Stimulated activated naive CD4-positive, alpha-beta T cell treated with Interleukin-2 at 50 U/mL for 16 hours (primary cell): Measurements from ENCODE around the gene ENGASE.

Experiments
- DNase-seq: peaks from one replicate; lab custom pipeline; 2025; lab: John Stamatoyannopoulos, UW

ENGASE gene

DNA sequence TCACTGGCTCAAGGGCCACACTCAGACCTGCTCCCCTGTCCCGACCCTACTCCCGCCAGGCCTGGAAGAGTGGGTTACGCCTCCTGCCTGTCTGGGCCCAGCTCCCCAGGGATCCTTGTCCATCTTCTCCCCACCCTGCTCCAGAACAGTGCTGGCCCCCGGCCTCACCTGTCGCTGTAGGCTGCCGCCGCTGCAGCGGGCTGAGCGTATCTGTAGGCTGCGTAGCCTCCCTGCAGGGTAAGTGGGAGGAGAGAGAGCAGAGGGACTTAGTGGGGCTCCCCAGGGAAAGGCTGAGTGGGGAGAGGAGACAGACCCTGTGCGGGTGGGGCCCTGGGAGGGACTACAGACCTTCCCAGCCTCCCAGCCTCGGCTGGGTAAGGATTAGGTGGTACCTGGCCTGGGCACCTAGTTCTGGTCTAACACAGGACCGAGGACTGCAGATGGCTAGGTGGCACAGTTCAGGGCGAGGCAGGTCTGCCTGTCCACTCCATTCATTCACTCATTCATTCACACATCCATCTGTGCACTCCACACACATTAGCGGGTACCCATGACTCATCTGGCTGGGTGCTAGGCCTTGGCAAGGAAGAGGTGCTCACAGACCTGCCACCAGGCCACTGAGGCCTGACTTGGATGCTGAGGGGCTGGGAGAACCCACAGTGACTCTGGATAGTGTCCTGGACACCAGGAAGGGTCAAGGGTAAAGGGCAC is 20.9 kb downstream of the ENGASE start:
- no peak for DNase-seq

DNA sequence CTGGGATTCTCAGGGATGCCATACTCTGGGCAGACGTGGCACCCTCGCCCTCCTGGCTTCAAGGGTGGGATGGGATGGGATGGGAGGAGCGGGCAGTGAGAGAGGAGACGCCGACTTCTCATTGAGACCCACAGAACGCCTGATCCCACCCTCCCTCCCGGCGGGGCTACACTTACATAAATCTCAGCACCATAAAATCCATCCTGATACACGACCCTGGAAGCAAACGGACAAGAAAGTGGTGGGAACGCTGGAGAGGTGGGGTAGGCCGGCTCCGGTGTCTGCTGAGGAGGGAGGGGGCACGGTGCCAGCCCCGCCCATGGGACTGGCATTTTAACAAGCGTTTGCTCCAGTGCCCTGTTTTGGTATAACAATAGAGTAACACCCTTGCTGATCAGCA is 21.9 kb downstream of the ENGASE start:
- no peak for DNase-seq

DNA sequence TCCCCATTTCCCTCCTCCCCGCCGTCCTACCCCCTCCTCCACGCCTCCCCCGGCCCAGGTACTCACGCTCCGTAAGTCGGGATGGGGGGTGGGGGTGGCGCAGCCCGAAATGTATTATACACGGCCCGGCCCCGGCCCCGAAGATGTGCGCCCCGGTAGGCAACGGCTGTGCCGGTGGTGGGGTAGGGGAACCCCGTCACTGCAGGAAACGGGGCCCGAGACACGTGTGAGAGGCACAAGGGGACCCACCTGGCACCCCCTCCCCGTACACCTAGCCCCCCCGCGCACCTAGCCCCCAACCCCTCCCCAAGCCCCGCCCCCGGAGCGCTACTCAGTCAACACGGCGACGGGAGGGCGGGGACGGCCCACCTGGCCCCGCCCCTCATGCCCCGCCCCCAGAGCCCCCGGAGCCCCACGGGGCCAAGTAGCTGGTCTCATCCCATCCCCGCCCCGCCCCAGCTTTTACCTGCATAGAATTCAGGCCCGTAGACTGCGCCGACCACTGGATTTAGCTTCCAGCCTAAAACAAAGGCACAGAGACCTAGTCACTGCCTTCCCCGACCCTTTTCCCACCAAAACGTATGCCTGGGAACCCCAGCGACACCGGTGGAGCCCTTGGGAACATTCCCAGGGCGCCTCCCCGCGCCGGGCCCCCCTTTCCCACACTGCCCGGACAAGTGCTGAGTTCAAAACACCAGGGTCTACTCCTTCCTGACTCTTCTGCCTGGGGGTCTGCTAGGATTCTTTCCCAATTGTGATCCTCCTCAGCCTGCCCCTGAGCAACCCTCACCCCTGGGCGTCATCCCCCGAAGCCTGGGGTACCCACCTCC is 22.8 kb downstream of the ENGASE start:
- DNase-seq: no peak

DNA sequence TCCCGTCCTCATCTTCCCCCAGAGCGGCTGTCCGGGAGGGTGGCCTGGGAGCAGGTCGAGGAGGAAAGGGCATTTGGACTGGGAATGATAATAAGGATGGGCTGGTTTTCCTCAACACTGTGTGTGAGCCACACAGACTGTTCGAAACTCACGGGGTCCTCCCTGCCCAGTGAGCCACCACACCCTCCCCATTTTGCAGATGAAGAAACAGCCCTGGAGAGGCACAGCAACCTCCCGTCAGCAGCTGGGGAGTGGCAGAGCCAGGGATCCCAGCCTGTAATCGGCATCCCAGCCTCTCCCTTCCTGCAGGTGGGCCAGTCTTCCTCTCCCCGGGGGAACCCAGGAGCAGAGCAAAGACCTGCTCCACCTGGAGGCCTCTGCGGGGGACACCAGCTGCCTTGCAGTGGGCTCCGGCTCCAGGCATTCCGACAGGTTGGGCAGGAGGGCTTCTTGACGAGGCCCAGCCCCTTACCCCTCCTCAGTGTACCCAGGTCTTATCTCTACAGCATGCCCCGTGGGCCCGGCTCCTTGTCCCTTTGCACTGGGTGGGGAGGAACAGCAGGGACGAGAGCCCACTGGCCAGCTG is 23.8 kb downstream of the ENGASE start:
- no peak for DNase-seq

DNA sequence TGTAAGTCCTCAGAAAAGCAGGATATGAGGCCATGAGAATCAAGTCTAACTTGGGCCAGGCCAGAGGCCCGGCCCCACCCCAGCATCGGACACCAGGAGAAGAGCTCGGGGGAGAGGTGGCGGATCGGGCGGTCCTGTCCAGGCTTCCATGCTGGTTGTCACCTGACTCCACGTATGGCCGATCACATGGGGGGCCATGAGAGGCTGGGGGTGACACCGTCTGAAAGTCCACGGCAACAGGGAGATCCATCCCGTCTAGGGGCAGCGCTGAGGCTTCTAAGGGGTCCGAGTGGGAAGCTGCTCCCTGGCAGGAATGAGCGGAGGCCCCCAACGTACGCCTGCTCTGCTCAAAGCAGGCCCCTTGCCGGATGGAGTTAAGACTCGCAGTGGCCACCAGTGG is 25.8 kb downstream of the ENGASE start:
- no peak for DNase-seq

DNA sequence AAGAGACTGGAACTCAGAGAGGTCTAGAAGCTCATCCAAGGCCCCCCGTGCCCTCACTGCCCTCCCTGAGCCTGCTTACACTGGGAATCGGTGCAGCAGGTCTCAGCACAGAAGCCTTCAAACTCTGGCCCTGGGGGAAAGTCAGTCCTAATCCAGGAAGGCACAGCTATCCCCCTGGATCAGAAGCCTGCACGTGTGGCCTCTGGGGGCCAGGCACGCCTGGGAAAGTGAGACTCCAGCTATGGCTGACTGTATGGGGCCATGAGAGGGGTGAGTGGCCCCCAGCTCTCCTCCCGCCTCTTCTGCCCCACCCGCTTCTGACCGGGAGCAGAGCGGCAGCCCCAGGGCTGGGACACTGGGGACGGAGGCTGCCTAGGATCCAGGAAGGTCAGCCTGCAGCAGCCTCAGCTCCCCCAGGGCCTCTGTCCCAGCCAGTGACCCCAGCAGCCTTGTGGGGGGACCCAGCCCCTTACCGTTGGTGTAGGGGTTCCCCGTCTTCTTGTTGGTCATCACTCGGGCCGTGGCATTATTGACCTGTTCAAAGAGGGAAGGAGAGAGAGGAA is 26.6 kb downstream of the ENGASE start:
- DNase-seq: no peak

DNA sequence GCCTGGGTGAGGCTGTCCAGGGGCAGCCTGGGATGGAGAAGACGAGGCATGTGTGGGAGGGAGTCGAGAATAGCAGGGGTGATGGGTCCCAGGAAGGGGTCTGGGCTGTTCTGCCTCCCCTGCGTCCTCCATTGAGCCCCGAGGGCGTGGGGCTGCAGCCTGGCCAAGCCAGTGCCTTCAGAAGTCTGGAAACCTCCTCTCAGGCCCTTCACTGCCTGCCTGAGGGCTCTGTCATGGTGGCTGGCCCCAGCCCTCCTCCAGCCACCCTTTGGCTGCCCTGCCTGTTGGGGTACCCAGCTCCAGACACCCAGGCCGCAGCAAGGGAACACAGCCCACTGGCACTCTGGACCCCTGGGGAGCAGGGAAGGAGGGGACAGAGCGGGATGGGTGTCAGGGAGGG is 27.6 kb downstream of the ENGASE start:
- DNase-seq: no peak

DNA sequence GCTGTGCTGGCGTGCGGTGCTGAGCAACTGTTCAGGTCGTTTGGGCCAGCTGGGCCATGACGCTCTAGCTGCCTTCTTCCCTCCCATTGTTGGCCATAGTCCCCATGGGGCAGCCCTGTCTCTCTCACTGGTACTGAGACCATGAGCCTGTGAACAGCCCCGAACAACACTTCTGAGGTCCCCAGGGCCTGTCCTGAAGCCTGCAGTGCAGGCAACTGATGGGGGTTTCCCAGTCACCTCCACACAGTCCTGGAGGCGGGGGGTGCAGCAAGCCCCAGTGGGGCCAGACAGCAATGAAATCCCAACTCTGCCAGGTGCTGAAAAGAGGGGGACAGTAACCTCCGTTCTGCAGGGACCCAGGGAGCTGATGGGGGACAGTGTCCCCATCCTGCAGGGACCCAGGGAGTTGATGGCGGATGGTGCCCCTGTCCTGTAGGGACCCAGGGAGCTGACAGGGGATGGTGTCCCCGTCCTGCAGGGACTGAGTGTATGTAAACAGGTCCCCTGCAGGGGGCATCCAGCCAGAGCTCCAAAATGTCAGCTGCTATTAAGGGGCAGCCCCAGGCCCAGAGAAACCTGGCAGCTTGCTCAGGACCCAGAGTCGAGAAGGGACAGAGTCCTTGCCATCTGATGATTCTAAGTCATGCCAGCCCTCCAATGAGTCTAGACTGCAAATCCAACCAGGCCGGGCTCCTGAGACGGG is 30.4 kb downstream of the ENGASE start:
- DNase-seq: no peak

DNA sequence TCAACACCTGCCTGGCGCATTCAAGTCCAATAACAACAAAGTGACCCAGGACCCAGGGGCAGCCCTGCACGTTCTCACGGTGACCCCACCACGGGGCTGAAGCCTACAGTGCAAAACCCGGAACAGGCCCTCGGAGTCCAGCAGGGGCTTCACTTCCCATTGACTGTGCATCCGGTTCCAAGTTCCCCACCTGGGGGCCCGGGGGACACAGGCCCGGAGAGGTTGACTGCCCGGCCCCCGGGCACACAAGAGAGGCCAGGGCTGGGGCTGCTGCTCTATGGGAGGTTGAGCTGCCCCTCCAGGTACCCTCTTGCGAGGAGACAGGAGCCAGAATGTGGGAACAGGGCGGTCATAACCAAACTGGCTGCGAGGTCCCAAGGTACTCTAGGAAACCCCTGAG is 31.3 kb downstream of the ENGASE start:
- DNase-seq: no peak

DNA sequence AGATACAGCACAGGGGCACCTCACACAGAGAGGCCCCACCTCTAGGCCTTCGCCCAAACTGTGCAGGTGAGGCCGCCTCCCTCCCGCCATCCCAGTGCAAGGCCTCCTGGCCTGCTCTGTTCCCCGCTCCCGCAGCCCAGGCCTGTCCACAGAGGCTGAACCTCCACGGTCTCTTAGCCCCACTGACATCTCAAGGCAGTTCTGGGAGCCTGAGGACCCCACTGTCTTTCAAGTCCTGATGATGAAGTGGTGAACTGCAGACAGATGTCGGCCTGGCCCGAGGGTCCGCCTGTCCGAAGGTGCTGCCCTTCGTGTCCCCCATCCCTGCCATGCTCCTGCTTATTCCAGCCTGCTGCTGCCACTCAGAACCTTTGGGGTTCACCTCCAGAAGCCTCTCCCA is 32.3 kb downstream of the ENGASE start:
- no peak for DNase-seq

DNA sequence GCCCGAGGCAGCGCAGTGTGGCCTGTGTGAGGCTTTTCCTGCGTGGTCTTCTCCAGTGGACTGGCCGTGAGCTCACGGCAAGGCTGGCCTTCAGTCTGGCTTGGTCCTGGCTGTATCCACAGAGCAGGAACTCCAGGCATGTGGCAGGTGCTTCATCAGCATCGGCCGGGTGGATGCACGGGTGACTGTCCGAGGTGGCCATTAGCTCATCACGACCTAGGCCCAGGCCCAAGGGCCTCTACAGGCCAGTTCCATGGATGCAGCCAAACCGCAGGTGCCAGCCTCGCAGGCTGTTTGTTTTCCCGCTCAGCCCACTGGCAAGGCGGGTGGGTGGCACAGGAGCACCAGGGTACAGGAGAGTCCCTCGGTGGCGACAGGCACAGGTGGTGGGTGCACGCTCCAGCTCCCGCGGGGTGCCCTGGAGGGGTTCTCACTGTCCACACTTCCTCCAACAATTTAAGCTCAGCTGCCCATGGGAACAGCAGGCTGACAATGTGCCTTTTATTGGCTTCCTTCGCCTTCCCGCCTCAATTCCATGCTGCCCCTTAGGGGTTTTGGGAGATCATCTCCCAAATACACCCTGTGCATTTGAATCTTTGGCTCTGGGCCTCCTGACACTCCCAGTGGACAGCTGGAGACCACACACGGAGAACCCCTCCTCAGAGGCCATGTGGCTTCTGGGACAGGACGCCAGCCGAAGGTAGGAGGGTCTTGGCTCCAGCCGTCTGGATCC is 33.0 kb downstream of the ENGASE start:
- no peak for DNase-seq

DNA sequence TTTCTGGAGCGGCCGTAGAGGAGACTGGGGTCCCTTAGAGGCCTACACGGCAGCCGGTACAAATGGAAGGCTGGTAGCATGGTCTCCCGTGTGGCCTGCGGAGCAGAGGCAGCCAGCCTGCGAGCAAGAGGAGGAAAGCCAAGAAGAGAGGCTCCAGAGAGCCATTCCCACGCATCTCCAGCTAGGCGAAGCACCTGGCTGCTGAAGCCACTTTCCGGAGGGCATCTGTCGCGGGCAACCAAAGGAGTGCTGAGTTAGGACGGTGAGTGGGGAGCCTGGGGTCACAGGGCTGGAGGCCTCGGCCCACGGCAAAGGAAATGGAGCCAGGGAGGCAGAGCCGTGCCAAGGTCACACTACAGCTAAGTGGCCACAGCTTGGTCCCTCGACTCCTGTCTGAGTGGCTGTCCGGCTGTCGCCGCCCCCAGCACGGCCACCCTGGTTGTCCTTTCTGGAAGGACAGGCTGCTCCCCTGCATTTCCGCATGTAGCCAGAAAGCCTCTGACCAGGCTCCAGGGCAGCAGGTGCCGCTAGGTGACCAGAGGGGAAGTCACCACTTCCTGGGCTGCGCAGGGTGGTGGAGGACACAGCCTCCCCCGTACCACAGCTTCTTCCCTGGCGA is 33.7 kb downstream of the ENGASE start:
- no peak for DNase-seq

DNA sequence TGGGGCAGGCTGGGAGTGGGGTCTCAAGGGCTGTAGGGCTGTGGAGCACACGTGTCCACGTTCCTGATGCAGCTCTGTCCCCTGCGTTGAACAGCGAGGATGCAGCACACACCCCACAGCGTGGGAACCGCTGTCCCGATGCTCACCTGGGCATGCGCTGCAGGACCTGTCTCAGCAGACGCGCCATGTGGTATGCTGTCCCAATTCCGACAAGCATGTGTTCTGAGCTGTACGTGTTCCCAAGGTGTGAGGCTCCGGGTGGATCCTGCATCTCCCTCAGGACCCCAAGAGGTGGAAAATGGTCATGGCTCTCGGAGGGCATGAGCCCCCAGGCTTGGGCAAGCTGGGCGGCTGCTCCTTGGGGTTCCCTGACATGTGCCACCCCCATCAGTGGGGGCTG is 34.2 kb downstream of the ENGASE start:
- DNase-seq: no peak

DNA sequence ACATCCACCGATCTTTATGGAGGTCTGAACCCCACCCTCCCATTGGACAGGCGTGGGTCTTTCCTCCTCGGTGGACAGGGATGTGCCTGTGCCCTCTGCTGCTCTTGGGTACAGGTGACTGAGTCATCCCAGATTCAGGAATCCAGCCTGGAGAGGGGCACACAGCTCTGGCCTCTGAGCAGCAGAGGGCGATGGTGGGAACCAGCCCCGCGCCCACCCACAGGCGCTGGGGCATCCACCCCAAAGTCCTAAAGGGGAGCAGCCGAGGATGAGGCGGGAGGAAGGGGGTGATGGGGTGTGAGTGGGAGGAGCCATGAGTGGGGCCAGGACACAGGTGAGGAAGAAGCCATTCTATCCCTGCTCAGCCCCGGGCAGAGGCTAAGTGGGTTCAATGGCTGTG is 35.0 kb downstream of the ENGASE start:
- no peak for DNase-seq

DNA sequence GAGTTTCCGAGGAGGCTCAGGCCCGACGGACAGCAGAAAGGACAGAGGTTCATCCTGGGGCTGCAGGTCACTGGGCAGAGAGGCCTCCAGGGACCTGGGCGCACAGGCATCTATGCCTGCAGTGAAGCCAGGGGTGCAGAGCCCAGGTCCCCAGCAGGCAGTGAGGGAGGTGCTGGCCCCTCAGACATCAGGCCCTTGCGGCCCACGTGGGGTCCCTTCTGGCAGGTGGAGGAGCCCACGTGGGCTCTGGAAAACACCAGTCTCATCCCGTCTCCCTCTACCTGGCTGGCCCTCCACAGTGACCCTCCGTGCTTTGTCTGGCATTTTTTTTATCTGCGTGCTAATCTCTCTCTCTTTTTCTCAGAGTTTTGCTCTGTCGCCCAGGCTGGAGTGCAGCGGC is 36.5 kb downstream of the ENGASE start:
- DNase-seq: no peak

DNA sequence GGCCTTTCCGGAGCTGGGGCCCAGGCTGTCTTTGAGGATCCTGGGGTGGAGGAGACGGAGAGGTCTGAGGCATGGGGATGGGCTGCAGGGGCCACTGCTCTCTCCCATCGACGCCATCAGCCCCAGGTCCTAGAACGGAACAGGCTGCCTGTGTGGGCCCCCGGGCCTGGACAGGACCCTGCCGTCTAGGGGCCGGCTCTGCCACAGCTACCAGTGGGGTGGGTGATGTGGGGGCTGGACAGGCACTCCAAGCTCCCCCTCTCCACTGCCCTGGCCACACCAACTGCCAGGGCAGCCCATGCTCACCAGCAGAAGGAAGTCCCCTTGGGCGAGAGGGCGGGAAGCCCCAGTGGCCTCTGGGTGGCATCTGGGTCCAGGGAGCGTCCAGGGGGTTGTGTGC is 37.8 kb downstream of the ENGASE start:
- no peak for DNase-seq

DNA sequence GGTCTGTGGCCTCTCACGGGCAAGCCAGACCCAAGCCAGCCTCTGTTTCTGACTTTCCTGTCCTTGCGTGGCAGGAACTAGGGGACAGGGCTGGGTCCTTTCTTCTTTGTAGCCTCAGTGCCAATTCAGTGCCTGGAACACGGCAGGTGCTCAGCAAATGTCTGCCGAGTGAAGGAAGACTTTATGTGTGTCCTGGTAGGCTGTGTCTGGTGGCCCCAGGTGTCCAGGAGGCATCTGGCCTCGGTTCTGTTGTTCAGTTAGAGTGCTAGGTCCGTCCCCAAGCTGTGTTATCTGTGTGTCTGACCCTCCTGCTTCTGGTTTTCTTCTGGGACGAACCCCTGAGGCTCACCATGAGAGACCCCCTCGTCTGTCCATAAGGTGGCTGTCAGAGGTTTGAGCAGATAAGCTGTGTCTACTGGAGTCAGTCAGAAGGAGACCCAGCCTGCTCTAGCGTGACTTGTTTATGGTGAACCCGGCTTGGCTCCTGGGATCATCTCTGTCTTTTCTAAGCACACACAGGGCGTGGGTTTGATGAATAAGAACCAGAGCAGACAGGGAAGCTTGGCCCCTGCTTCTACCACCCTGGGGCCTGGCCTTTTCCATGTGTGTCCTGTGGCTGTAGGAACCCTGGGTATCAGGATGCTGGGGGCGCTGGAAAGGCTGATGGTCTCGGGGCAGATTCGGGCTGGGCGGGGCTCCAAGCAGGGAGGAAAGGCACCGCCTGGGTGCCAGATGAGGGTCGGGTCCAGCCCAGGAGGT is 39.3 kb downstream of the ENGASE start:
- no peak for DNase-seq

DNA sequence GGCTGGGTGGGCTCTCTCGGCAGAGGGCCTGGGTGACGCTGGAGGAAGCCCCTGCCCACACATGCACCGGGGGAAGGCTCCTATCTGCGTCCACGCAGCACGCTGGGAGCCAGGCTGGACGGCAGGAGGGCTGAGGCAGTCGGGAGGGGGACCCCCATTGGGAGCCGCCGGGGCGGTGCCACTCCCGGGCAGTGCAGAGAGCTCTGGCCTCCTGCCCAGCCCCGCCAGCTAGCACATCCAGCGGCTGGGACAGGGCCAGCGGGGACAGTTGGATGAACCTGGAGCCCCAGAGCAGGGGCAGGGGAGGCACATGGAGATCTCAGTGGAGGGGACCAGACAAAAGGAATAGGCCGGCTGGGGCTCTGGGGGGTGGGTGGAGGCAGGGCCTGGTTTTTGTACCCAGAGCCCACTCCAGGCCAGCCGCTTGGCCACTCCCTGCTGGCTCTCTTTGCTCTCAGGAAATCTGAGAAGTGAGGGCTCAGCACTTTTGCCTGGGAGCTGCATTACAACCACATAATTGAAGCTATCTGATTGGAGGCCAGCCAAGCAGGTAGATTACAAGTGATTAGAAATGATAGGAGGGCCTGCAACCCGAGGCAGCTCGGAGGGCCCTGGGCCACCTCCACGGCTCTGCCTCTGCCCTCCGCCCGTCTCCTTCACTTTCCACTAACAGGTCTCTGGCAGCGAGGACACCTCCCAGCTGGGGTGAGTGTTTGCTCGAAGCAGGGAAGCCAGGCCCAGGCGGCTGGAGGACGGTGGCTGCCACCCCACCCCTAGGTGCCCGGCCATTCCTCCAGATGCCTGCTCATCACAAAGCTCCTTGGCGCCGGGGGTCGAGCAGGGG is 40.1 kb downstream of the ENGASE start:
- DNase-seq: no peak

DNA sequence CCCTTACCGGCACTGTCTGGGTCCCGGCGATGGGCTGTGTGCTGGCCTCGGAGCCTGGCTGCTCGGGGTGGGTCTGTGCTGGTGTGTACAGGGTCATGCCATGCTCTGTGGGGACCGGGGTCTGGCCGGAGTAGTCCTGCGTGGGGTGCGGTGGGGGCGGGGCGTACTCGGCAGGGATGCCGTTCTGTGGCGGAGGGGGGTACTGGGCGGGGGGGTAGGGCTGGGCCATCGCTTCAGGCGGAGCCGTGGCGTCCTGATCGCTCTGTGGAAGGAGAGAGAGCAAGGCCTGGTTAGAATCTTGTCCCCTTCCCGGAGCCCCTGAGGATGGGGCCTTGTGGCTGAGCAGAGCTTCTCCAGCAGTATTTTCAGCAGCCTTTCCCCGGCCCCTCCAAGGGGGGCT is 40.9 kb downstream of the ENGASE start:
- no peak for DNase-seq
